GM20000 (cell line): ENCODE results near the gene LENEP.
A peak's percentile ranks its signal among the peaks of the same experiment; 100 is the strongest.

Experiments used
- DNase-seq: peaks from one replicate; pipeline ENCODE4 v3.0.0; 2012; ENCODE audit warnings: low spot score
- TF ChIP-seq, protein P1 (sequence below): IDR thresholded peaks from 2 replicates; pipeline ENCODE4 v1.5.1; 2012; ENCODE audit warnings: mild to moderate bottlenecking, control low read depth; ENCODE audit errors: extremely low read depth, missing control alignments

Gene LENEP

GRCh38 chr1:154998818-154999570 is 5.6 kb downstream of the LENEP start:
- TF ChIP-seq, protein P1, sequence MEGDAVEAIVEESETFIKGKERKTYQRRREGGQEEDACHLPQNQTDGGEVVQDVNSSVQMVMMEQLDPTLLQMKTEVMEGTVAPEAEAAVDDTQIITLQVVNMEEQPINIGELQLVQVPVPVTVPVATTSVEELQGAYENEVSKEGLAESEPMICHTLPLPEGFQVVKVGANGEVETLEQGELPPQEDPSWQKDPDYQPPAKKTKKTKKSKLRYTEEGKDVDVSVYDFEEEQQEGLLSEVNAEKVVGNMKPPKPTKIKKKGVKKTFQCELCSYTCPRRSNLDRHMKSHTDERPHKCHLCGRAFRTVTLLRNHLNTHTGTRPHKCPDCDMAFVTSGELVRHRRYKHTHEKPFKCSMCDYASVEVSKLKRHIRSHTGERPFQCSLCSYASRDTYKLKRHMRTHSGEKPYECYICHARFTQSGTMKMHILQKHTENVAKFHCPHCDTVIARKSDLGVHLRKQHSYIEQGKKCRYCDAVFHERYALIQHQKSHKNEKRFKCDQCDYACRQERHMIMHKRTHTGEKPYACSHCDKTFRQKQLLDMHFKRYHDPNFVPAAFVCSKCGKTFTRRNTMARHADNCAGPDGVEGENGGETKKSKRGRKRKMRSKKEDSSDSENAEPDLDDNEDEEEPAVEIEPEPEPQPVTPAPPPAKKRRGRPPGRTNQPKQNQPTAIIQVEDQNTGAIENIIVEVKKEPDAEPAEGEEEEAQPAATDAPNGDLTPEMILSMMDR, result peak; percentile 65
- DNase-seq, result peak; percentile 78

GRCh38 chr1:154999571-155000410 is 6.4 kb downstream of the LENEP start:
- peak; percentile 82 for DNase-seq
- TF ChIP-seq, protein P1, result no peak

GRCh38 chr1:155000411-155000725 is 7.0 kb downstream of the LENEP start:
- DNase-seq, result no peak
- TF ChIP-seq, protein P1, result no peak

GRCh38 chr1:155000726-155001424 is 7.5 kb downstream of the LENEP start:
- TF ChIP-seq, protein P1, result no peak
- peak; percentile 90 for DNase-seq

- DNase-seq, result no peak
- TF ChIP-seq, protein P1, result no peak
Observed at GRCh38 chr1:155001425-155001674, 8.0 kb downstream of the LENEP start.

DNA sequence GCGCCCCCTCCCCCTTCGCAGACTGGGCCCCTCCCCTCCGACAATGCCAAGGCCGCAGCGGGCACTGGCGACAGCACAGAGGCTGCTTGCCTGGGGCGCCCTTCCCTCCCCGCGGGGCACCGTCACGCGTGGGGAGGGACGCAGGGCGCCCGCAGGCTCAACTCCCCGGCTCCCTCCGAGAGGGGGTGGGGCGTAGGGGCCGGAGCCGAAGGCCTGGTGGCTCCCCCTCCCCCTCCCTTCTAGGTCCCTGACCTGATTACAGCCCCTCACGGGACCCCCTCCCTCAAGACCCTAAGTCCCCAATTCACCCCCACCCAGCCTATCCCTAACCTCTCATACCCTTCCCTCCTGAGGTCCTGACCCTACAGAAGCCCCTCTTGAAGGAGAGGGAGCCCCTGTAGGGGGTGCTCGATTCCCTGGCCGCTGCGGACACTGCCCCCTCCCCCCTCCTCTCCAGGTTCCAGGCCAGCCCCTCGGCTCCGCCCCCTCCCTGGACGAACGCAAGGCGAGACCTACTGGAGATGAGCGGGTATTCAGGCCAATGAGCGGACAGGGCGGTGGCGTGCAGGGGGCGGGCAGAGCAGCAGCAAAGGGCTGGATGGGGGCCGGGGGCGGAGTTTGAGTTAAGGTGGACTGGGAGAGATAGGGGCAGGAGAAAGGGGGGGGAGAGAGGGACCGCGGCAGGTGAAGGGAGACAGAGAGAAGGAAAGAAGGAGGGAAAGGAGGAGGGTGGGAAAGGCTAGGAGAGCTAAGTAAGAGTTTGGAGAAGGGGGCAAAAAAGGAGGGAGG is 8.5 kb downstream of the LENEP start:
- TF ChIP-seq, protein P1, result peak; percentile 47
- DNase-seq, result peak; percentile 99
